Measurements from ENCODE around the gene CDCA8.
"Not testable (repeated sequence)": the region's sequence is repeated elsewhere in the genome, so short reads cannot be mapped to it uniquely, and the experiment has no call there.

The CDCA8 gene

DNA sequence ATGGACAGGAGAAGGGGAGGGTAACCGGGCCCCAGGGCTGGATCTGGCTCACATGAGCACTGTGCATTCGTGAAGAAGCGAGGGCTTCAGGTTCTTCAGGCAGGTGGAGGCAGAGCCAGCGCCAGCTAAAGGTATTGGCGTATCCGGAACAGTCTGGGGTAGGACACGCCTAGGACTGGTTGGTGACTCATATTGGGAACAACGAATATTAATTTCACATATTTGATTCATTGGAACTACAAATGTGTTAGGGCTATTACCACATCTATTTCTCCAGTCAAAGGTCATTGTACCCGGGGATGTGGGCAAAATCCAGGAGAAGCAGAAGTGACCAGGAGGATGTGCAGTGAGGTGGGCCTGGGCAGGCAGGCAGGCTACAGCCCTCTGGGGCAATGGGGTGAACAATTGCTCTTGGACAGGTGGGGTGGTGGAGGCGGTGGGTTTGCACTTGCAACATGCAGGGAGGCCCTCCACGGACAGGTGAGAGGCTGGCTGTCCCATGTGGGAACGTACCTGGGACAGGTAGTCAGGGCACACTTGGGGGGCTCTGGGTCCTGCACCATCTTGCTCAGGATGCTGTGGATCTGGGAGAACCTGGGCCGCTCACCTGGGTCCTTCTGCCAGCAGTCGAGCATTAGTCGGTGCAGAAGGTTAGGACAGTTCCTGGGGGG lies 26.7 kb downstream of the CDCA8 start:
- no peak for DNase-seq

- no peak for DNase-seq
These were observed 27.4 kb downstream of the CDCA8 start for GRCh38 chr1:37719572-37720195.

DNA sequence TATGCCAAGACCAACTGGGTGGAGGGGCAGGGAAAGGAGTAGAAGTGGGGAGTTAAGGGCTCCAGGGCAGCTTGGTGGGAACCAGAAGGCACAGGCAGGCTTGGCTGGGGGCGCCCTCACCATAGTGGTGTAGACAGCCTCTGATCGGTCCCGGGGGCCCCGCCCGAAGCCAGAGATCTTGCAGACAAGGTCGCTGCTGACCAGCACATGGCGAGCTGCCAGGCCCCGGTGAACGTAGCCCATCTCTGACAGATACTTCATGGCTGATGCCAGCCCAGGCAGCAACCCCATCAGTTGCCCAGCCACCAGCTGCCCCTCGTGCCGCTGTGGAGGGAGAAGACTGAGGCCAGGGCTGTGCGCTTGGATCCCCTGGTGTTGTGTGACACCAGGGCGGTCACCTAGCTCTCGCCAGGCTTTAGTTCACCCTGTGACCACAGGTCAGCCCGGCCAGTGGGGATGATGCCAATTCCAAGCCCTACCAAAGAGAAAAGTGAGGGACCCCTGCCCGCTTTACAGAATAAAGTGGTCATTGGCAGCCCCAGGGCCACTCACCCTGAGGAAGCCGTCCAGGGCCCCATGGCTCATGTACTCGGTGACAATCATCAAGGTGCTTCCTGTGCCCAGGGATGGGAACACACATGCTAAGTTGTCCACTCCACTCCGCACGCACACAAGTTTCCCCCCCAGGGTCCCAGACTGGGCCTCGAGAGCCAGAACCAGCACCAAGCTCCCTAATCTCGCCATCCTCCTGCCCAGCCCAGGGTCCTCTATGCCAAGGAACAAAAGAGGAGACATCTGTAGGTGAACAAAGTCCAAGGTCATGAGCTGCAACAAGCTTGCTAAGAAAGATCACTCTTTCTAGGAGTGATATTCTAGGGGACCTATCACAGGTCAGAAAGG lies 28.2 kb downstream of the CDCA8 start:
- DNase-seq = no peak

DNA sequence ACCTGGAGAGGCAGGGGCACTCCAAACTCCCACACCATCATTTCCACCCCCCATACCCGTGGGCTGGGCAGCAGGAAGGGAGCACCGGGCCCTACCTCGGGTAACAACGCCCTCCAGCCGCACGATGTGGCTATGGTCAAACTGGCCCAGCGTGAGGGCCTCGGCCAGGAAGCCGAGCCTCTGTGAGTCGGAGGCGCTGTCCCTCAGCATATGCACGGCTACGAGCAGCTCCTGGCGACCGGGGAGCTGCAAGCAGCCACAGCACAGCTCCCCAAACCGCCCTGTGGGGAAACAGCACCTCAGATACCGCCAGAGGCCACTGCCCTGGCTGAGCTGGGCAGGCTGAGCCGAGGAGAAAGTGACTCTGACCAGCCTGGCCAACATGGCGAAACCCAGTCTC lies 29.2 kb downstream of the CDCA8 start:
- DNase-seq = no peak

DNA sequence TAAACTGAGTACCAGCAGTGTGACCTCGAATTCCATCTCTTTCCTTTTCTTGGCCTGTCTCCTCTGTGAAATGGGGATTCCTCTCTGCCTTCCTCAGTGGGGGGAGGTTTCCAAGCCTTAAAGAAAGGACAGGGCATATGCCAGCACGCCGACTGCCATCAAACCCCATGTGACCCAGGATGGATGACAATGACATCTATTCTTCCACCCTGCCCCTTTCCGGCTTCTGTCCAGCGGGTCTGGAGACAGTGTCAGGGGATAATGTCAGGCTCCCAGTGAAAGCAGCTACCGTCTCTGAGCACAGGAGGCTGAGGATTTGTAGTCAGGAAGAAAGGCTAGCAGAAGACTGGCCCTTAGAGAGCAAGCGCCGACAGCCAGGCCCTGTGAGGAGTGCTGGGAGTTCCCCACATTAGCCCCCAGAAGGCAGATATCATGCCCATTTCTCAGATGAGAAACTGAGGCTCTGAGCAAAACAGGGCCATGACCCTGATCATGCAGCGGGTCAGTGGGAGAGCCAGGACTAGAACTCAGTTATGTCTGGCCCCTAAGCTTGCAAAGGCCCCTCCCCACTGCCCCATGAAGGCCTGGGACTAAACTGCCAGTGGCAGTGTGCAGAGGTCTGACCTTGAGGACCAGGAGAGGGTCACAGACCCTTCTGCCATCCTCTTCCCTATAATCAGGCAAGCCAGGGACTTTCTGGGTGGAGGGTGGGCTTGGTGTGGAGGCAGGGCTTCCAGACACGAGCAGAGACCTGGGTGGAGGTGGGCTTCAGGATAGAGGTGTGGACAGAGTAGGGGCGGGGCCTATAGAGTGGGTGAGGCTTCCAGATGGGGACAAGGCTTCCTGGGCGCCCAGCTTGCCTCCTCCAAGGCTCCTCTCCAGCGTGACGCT lies 30.1 kb downstream of the CDCA8 start:
- DNase-seq = no peak

DNA sequence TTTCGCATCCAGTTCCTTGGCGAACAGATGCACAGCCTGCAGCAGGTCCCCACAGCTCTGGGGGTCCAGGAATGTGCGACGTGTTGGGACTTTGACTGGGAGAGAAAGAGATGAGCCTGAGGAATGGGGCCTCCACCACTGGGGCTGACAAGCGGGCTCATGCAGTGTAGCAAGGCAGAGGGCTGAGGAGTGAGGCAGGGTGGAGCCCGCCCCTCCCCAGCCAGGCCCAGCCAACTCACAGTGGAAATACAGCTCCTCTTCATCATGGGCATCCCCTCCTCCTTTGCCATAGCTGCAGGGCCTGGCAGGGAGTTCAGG lies 30.7 kb downstream of the CDCA8 start:
- no peak for DNase-seq

- no peak for DNase-seq
These were observed 31.2 kb downstream of the CDCA8 start for GRCh38 chr1:37723390-37724078.

DNA sequence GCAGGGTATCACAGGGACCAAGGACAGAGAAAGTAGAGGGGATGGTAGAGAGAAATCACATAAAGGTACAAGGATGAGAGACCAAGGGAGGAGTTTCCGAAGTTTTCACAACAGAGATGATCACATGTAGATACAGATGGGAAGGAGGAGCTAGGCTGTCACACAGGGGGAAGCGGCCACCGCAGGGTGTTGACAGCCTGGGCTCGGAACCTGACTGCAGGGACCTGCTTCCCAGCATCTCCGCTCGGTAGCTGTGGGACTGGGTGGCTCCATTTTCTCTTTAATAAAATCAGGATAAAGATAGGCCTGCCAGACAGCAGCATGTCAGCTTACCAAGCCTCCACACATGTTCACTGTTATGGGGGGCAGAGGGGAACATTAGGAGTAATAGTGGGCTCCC lies 32.3 kb downstream of the CDCA8 start:
- DNase-seq = no peak

DNA sequence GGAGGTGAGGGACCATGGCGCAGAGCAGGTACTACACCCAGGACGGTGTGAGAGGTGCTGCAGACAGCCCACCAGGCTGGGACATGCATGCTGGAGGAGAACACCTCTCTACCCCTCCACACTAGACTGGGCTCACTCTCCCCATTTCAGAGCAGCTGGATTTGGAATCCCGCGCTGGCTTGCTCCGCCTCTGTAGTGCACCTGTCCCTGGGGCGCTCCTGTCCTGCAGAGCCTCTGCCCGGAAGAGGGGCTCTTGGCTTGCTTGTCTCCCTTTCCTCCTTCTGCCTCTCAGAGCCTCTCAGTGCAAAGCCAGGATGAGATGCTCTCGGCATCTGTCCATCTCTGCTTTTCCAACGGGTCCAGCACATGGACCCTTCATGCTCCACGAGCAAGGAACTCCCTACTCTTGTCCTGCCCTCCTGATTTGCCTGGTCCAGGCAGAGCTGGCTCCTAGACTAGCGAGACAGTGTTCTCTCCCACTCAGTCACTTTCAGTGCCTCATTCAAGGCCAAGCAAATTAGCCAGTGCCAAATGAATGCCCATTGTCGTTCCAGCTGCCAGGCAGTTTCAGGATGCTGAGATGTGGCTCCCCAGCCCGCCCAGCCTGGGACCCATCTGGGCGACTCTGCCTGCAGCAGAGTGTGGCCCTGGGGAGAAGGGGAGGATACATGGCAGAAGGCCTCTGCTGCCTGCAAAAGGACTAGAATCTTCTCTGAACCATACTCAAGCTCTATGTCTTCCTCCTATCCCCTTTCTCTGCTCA lies 33.7 kb downstream of the CDCA8 start:
- DNase-seq = no peak

DNA sequence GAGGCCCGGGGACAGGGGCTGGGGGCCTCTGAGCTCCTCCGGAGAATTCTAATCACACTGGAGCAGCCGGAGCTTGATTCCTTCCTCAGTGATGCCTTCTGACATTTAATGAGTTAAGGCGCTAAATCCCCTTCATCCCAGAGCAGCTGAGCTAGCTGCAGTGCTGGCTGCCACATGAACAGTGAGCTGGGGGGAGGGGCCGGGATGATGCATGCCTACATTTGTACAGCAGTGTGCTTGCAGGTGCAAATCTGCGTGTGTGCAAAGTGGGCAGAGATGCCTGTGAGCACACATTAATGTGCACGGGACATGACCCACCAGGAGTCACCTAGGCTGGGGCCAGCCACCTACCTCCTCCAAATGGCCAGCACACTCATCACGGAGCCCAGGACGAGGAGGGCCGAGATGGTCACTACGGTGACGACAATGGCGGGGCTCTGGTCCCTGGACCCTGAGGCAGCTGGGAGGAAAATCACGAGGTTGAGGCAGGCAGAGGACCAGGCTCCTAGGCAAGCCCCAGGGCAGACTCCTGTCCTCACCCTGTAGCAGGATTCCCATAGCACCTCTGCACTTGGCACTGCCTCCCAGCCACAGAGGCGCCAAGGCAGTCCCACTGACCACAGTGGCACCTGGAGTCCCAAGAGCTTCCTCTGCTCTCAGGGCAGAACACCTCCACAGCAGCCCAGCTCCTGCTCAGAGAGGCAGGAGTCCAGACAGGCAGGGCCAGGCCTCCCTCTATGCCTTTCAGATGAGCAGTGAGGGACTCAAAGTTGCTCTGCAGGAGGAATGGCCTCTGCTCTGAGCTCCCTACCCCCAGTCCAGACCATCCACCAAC lies 34.7 kb downstream of the CDCA8 start:
- no peak for DNase-seq

- DNase-seq = no peak
These were observed 36.1 kb downstream of the CDCA8 start for GRCh38 chr1:37728416-37728815.

DNA sequence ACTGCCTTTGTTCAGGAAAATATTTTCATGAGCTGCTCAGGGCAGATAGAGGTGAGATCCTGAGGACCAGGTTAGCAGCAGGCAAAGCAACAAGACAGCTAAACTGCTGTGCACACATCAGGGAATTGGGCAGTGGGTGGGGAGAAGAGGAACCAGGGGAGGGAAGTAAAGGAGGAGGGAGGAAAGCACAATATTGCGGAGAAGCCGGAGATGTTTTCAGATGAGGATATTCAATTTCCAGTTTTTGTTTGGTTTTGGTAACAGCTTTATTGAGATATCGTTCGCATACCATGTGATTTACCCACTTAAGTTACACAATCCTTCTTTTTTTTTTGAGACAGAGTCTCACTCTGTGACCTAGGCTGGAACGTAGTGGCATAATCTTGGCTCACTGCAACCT lies 38.1 kb downstream of the CDCA8 start:
- DNase-seq = no peak

DNA sequence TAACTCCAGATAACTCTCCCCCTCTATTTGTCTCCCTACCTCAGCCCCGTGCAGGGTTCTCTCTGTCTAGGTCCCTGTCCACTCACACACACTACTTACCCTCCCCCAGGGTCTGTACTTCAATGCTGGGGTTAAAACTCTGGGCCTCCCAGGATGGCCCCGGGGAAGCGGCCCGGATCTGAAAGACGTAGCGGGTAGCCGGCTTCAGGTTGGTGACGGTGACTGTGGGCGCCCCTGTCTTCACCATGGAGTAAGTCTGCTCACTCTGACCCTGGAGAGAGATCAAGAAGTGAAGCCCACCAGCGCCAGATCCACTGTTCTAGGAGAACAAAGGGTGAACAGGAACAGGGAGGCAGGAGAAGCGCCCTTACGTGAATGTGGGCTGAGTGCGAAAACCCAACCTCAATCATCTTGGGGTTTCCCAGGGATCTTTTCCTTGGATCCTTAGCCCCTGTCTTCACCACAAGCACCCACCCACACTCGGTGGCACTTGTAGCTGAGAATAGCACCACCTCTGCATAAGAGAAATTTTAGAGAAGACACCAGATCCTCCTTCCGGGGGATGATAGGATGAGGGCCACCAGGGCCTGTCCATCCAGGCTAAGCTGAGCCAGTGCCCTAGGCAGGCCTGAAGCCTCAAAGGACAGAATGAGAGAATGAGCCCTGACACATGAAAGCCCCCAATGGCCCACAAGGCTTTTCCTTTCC lies 39.1 kb downstream of the CDCA8 start:
- no peak for DNase-seq

GRCh38 chr1:37732111-37732780 lies 39.9 kb downstream of the CDCA8 start:
- DNase-seq = no peak

- DNase-seq = no peak
These were observed 42.6 kb downstream of the CDCA8 start for GRCh38 chr1:37734629-37735591.

GRCh38 chr1:37737975-37738374 lies 45.7 kb downstream of the CDCA8 start:
- not testable (repeated sequence) for DNase-seq

- not testable (repeated sequence) for DNase-seq
These were observed 46.3 kb downstream of the CDCA8 start for GRCh38 chr1:37738619-37739018.

DNA sequence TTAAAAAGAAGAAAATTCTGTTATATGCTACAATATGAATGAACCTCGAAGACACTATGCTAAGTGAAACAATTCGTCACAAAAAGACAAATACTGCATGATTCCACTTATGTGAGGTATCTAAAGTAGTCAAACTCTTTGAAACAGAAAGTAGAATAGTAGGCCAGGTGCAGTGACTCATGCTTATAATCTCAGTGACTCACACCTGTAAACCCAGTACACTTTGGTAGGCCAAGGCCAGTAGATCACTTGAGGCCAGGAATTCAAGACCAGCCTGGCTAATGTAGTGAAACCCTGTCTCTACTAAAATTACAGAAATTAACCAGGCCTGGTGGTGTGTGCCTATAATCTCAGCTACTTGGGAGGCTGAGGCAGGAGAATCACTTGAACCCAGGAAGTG lies 46.9 kb downstream of the CDCA8 start:
- peak; percentile 61 for DNase-seq

Data from NCI-H226 (cell line).